ENCODE measurements around the gene MSANTD7. TPM values are rescaled to one million over a fixed set of nuclear protein-coding genes. Genes with fewer than 3 reads are reported as not detected.

Gene MSANTD7
- total RNA-seq, 1 donor from 2014 or later: 18.8 TPM

DNA sequence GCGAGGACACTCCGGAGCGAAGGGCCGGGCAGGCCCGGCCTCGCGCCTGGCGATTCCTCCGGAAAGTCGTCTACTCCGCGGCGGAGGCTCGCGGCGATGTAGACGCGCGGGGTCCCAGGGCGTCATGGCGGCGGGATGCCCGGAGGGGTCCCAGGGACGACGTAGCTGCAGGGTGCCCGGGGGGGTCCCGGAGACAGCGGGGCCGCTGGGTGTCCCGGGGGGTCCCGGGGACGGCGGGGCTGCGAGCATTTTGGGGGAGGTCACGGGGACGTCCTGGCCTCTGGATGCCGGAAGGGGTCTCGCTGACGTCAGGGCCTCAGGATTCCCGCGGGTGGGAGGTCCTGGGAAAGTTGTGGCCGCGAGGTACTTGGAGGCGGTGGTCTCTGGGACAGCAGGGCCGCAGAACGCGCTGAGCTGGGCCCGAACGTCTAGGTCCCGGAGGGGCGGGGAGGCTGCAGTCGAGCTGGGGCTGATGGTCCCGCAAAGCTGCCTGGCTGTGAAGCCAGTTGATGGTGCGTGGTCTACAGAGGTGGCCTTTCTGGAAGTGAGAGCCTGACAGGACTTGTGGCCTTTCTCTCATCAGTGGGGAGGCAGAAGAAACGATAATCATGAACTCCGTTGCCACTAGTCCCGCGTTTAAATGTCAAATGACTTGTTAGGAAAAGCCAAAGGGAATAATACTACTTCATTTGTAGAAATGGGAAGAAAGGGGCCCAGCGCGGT lies 637 bp downstream of the MSANTD7 start:
- Histone ChIP-seq H2AFZ (replicated peaks) (peak overlapping the region; percentile 86), H3K79me2 (ENCODE audit: low read depth) (peaks cover 46% of the 10 kb centered on the region), H3K4me2 (peak overlapping the region; percentile 90), H3K9me3 (ENCODE audit: low read depth) (no peaks in the 10 kb centered on the region), H3K27ac (peak overlapping the region; percentile 93), H3K27me3 (no peaks in the 10 kb centered on the region), H3K4me1 (peaks cover 12% of the 10 kb centered on the region), H3K4me3 (peak overlapping the region; percentile 94), H3K36me3 (peaks cover 10% of the 10 kb centered on the region), H4K20me1 (ENCODE audit: low read depth) (peaks cover 5% of the 10 kb centered on the region), H3K9ac (peak overlapping the region; percentile 94), H3F3A (ENCODE audit: low read depth) (peaks cover 14% of the 10 kb centered on the region)
- Mint-ChIP-seq H3K4me1 (peaks cover 17% of the 10 kb centered on the region), H3K4me3 (peak overlapping the region; percentile 97), H3K27me3 (ENCODE audit: insufficient read depth, low read depth) (peaks cover 4% of the 10 kb centered on the region), H3K27ac (peak overlapping the region; percentile 87), H3K36me3 (peaks cover 14% of the 10 kb centered on the region), H3K9me3 (no peaks in the 10 kb centered on the region)
- TF ChIP-seq EZH2 (IDR thresholded peaks at IDR 0.05): no peak
- TF ChIP-seq, protein P1, sequence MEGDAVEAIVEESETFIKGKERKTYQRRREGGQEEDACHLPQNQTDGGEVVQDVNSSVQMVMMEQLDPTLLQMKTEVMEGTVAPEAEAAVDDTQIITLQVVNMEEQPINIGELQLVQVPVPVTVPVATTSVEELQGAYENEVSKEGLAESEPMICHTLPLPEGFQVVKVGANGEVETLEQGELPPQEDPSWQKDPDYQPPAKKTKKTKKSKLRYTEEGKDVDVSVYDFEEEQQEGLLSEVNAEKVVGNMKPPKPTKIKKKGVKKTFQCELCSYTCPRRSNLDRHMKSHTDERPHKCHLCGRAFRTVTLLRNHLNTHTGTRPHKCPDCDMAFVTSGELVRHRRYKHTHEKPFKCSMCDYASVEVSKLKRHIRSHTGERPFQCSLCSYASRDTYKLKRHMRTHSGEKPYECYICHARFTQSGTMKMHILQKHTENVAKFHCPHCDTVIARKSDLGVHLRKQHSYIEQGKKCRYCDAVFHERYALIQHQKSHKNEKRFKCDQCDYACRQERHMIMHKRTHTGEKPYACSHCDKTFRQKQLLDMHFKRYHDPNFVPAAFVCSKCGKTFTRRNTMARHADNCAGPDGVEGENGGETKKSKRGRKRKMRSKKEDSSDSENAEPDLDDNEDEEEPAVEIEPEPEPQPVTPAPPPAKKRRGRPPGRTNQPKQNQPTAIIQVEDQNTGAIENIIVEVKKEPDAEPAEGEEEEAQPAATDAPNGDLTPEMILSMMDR (IDR thresholded peaks at IDR 0.05): no peak
- TF ChIP-seq EZH2phosphoT487 (IDR thresholded peaks at IDR 0.05): no peak
- peak; percentile 83 for DNase-seq (ENCODE audit: low spot score)

DNA sequence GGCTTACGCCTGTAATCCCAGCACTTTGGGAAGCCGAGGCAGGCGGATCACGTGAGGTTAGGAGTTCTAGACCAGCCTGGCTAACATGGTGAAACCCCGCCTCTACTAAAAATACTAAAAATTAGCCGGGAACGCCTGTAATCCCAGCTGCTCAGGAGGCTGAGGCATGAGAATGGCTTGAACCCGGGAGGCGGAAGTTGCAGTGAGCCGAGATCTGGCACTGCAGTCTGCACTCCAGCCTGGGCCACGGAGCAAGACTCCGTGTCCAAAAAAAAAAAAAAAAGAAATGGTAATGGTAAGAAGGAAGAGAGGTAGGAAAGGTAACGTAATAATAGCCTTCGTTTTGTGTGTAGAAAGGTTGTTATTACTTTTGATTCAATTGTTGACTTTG lies 1.2 kb downstream of the MSANTD7 start:
- Mint-ChIP-seq H3K36me3 (peaks cover 14% of the 10 kb centered on the region), H3K9me3 (no peaks in the 10 kb centered on the region), H3K4me1 (peaks cover 17% of the 10 kb centered on the region), H3K4me3 (peak overlapping the region; percentile 97), H3K27ac (no peak overlapping the region), H3K27me3 (ENCODE audit: insufficient read depth, low read depth) (peaks cover 4% of the 10 kb centered on the region)
- Histone ChIP-seq H3K27me3 (no peaks in the 10 kb centered on the region), H3K4me2 (peak overlapping the region; percentile 90), H3K36me3 (peaks cover 10% of the 10 kb centered on the region), H2AFZ (replicated peaks) (peak overlapping the region; percentile 86), H3K79me2 (ENCODE audit: low read depth) (peaks cover 46% of the 10 kb centered on the region), H3F3A (ENCODE audit: low read depth) (peaks cover 14% of the 10 kb centered on the region), H4K20me1 (ENCODE audit: low read depth) (peaks cover 5% of the 10 kb centered on the region), H3K27ac (peak overlapping the region; percentile 93), H3K4me1 (peaks cover 12% of the 10 kb centered on the region), H3K4me3 (peak overlapping the region; percentile 94), H3K9me3 (ENCODE audit: low read depth) (no peaks in the 10 kb centered on the region), H3K9ac (peak overlapping the region; percentile 94)
- TF ChIP-seq, protein P1 (IDR thresholded peaks at IDR 0.05): no peak
- no peak for TF ChIP-seq EZH2 (IDR thresholded peaks at IDR 0.05)
- DNase-seq (ENCODE audit: low spot score): peak; percentile 18

DNA sequence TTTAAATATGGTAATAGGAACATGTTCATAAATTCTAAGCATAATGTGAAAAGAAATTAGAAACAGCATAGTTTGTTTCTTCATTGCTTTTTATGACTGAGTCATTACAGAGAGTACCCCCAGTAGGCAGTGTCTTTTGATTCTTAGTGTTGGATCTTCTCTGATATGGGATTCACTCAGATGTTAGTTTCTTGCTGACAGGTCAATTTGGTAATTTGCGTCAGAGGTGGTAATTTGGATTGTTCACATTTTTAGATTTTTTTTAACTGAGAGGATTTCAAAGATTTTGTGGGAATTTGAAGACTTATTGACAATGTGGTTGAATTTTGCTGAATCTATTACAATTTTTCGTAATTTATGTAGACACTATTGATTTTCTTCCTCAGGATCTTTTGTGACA lies 2.1 kb downstream of the MSANTD7 start:
- Histone ChIP-seq H3F3A (ENCODE audit: low read depth) (peaks cover 14% of the 10 kb centered on the region), H3K4me3 (no peak overlapping the region), H3K27me3 (no peaks in the 10 kb centered on the region), H2AFZ (replicated peaks) (no peak overlapping the region), H3K79me2 (ENCODE audit: low read depth) (peaks cover 49% of the 10 kb centered on the region), H3K36me3 (peaks cover 10% of the 10 kb centered on the region), H3K27ac (no peak overlapping the region), H3K4me2 (peak overlapping the region; percentile 90), H3K9ac (no peak overlapping the region), H3K9me3 (ENCODE audit: low read depth) (no peaks in the 10 kb centered on the region), H4K20me1 (ENCODE audit: low read depth) (peaks cover 12% of the 10 kb centered on the region), H3K4me1 (peaks cover 12% of the 10 kb centered on the region)
- peaks cover 15% of the 10 kb centered on the region for H3K36me3 Mint-ChIP-seq
- TF ChIP-seq EZH2 (IDR thresholded peaks at IDR 0.05) (no peak), EZH2phosphoT487 (IDR thresholded peaks at IDR 0.05) (no peak)
- TF ChIP-seq, protein P1 (IDR thresholded peaks at IDR 0.05): no peak
- no peak for DNase-seq (ENCODE audit: low spot score)
- H3K4me3 Mint-ChIP-seq: peak overlapping the region; percentile 97
- no peaks in the 10 kb centered on the region for H3K9me3 Mint-ChIP-seq
- peaks cover 4% of the 10 kb centered on the region for H3K27me3 Mint-ChIP-seq (ENCODE audit: insufficient read depth, low read depth)
- no peak overlapping the region for H3K27ac Mint-ChIP-seq
- H3K4me1 Mint-ChIP-seq: peaks cover 17% of the 10 kb centered on the region
